ENCODE data around the gene SAMD11. TPM values are rescaled to one million over a fixed set of nuclear protein-coding genes. Genes with fewer than 3 reads are reported as not detected.

SAMD11 gene
- total RNA-seq, 1 donor from 2014 or later, result 1.7 TPM

- intact Hi-C loops (cut with DNase I), result no loop called here
- no peak for DNase-seq (ENCODE audit: missing footprints)
- ATAC-seq, result no peak
These were observed 5.3 kb downstream of the SAMD11 start for GRCh38 chr1:928825-929661.

- intact Hi-C loops (cut with DNase I), result no loop called here
- no peak for DNase-seq (ENCODE audit: missing footprints)
- ATAC-seq, result no peak
These were observed 6.2 kb downstream of the SAMD11 start for GRCh38 chr1:929712-930632.

GRCh38 chr1:930633-931138 is 7.0 kb downstream of the SAMD11 start:
- DNase-seq (ENCODE audit: missing footprints) (no peak), ATAC-seq (no peak)
- intact Hi-C loops (cut with DNase I), result no loop called here

GRCh38 chr1:931380-932172 is 7.9 kb downstream of the SAMD11 start:
- intact Hi-C loops (cut with DNase I), result no loop called here
- DNase-seq (ENCODE audit: missing footprints) (no peak), ATAC-seq (no peak)

GRCh38 chr1:932173-932510 is 8.4 kb downstream of the SAMD11 start:
- DNase-seq (ENCODE audit: missing footprints), result no peak
- intact Hi-C loops (cut with DNase I), result no loop called here
- no peak for ATAC-seq

- intact Hi-C loops (cut with DNase I), result no loop called here
- no peak for DNase-seq (ENCODE audit: missing footprints)
- no peak for ATAC-seq
These were observed 9.3 kb downstream of the SAMD11 start for GRCh38 chr1:932776-933602.

- no peak for ATAC-seq
- no peak for DNase-seq (ENCODE audit: missing footprints)
- intact Hi-C loops (cut with DNase I), result no loop called here
These were observed 9.8 kb downstream of the SAMD11 start for GRCh38 chr1:933603-933940.

GRCh38 chr1:934991-935750 is 11.4 kb downstream of the SAMD11 start:
- intact Hi-C loops (cut with DNase I), result no loop called here
- DNase-seq (ENCODE audit: missing footprints) (no peak), ATAC-seq (no peak)

GRCh38 chr1:935751-936231 is 12.1 kb downstream of the SAMD11 start:
- intact Hi-C loops (cut with DNase I), result no loop called here
- ATAC-seq (no peak), DNase-seq (ENCODE audit: missing footprints) (no peak)

- intact Hi-C loops (cut with DNase I), result no loop called here
- ATAC-seq, result no peak
- DNase-seq (ENCODE audit: missing footprints), result no peak
These were observed 12.9 kb downstream of the SAMD11 start for GRCh38 chr1:936348-937264.

- intact Hi-C loops (cut with DNase I), result no loop called here
- no peak for DNase-seq (ENCODE audit: missing footprints)
- ATAC-seq, result no peak
These were observed 13.8 kb downstream of the SAMD11 start for GRCh38 chr1:937521-937920.

GRCh38 chr1:938088-938683 is 14.5 kb downstream of the SAMD11 start:
- ATAC-seq (peak; percentile 48), DNase-seq (ENCODE audit: missing footprints) (no peak)
- intact Hi-C loops (cut with DNase I), result no loop called here

- DNase-seq (ENCODE audit: missing footprints) (no peak), ATAC-seq (no peak)
- intact Hi-C loops (cut with DNase I), result loop anchor here (1.0 kb wide), 1 partner anchor 35 kb away; no protein-coding TSS in a partner anchor
These were observed 15.2 kb downstream of the SAMD11 start for GRCh38 chr1:938711-939489.

- ATAC-seq (no peak), DNase-seq (ENCODE audit: missing footprints) (no peak)
- intact Hi-C loops (cut with DNase I), result loop anchor here (1.0 kb wide), 1 partner anchor 35 kb away; no protein-coding TSS in a partner anchor
These were observed 15.9 kb downstream of the SAMD11 start for GRCh38 chr1:939511-940106.

All from Right ventricle myocardium inferior (tissue), 1 donor.